Heart left ventricle (tissue), 13 donors: ENCODE results near the gene PRRX2.

Source experiments
- POLR2A ChIP-seq, 2 donors: fragments of 450-650 bp; IDR thresholded peaks; one replicate each; pipeline ENCODE4 v1.6.1; 2017; ENCODE audit warnings: antibody characterized with exemption in 2 of 2, mild to moderate bottlenecking in 2 of 2, moderate library complexity in 2 of 2
- TF ChIP-seq, protein P1 (sequence below), 12 donors: fragments of 200-600 bp; sonication (generic) in 4 of 12; IDR thresholded peaks; one replicate each; pipeline versions ENCODE4 v1.5.0 to v1.8.0; 2018 to 2022; ENCODE audit warnings: antibody characterized with exemption in 12 of 12, mild to moderate bottlenecking in 5 of 12
- donor health status: ischemic (EF 13 %, LVEDD 7.1; RV severe dilation, severe dysfunction).
- donor health status: DM: no; HTN: yes; CAD: no.
- donor health status: DM: no; HTN: no; CAD: no.
- donor health status: ischemic (EF 25% LVEDD 6.9; RV normal size, moderate dysfunction).
- donor health status: ischemic (EF 25% LVEDD 5.7; RV mildly dilated, moderate dysfunction).
- donor health status: ischemic (EF 35%, LVEDD 5.7; RV mildly dilated, moderate dysfunction).
- donor health status: nonischemic (EF 11% LVEDD 7.7; RV severe dilation, severe dysfunction).
- donor health status: DM: yes; HTN: yes; CAD: no.
- donor health status: PGD.
- donor health status: ischemic (EF 29% LVEDD 5.4; RV normal size, mild dysfunction).
- donor health status: nonischemic (EF 23%, LVEDD 6.1; RV moderate dilation, normal function).

DNA sequence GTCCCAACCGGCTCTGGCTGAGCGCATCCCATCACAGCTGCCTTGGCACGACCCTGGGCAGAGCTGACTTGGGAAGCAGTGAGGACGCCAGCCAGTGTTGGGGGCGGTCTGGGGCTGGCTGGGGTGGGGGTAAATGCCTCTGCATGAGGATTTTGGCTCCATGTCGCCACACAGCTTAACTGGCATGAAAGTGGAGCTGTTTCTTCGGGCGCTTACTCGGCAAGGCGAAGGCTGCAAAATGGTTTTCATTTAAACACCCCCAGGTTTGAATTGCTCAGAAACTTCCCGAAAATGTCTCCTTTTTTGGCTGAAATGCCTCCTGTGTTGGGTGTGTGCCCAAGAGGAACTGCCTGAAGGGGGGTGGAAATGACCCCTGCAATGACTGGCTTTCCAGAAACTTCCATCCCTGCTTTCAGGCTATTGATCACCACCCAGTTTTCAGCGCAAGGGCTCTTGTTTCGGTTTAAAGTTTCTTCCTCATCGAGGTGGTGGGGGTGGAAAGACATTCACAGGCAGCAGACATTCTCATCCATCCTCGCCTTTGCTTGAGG lies 49.1 kb downstream of the PRRX2 start:
- TF ChIP-seq, protein P1, sequence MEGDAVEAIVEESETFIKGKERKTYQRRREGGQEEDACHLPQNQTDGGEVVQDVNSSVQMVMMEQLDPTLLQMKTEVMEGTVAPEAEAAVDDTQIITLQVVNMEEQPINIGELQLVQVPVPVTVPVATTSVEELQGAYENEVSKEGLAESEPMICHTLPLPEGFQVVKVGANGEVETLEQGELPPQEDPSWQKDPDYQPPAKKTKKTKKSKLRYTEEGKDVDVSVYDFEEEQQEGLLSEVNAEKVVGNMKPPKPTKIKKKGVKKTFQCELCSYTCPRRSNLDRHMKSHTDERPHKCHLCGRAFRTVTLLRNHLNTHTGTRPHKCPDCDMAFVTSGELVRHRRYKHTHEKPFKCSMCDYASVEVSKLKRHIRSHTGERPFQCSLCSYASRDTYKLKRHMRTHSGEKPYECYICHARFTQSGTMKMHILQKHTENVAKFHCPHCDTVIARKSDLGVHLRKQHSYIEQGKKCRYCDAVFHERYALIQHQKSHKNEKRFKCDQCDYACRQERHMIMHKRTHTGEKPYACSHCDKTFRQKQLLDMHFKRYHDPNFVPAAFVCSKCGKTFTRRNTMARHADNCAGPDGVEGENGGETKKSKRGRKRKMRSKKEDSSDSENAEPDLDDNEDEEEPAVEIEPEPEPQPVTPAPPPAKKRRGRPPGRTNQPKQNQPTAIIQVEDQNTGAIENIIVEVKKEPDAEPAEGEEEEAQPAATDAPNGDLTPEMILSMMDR (IDR thresholded peaks at IDR 0.05), result no peak
- TF ChIP-seq POLR2A (IDR thresholded peaks at IDR 0.05), result no peak
